Loucy (cell line): ENCODE results near the gene OBI1.
A peak's percentile ranks its signal among the peaks of the same experiment; 100 is the strongest.

Experiments
- H2AFZ ChIP-seq: fragments of 200-600 bp; sonication (generic); 2 replicates; pipeline ENCODE4 v1.6.0; 2016; ENCODE audit warnings: antibody characterized with exemption, mild to moderate bottlenecking, low read length, moderate library complexity
- H3F3A ChIP-seq: fragments of 200-600 bp; 2 replicates; pipeline ENCODE4 v1.6.0; 2016; ENCODE audit warnings: antibody characterized with exemption, low read depth, mild to moderate bottlenecking
- H3K27me3 ChIP-seq: fragments of 200-600 bp; sonication (generic); 2 replicates; pipeline ENCODE4 v1.6.1; 2014; ENCODE audit warnings: low read length, mild to moderate bottlenecking; ENCODE audit not compliant: insufficient read depth, poor library complexity, severe bottlenecking
- H3K36me3 ChIP-seq: fragments of 200-600 bp; sonication (generic); 2 replicates; pipeline ENCODE4 v1.6.1; 2016; ENCODE audit warnings: low read length; ENCODE audit not compliant: insufficient read depth
- H3K4me1 ChIP-seq: fragments of 200-600 bp; sonication (generic); 2 replicates; pipeline ENCODE4 v1.5.1; 2014; ENCODE audit warnings: low read length, mild to moderate bottlenecking; ENCODE audit not compliant: insufficient read depth, poor library complexity, severe bottlenecking
- H3K4me2 ChIP-seq: fragments of 200-600 bp; sonication (generic); 2 replicates; pipeline ENCODE4 v1.6.0; 2014; ENCODE audit warnings: antibody characterized with exemption, low read length, low read depth, mild to moderate bottlenecking; ENCODE audit not compliant: poor library complexity, severe bottlenecking
- H3K4me3 ChIP-seq: fragments of 200-600 bp; sonication (generic); 2 replicates; pipeline ENCODE4 v1.5.1; 2014; ENCODE audit warnings: low read length, mild to moderate bottlenecking, mixed read lengths; ENCODE audit not compliant: poor library complexity, severe bottlenecking
- H3K79me2 ChIP-seq: fragments of 200-600 bp; sonication (generic); 2 replicates; pipeline ENCODE4 v1.6.1; 2014; ENCODE audit warnings: low read length; ENCODE audit not compliant: insufficient read depth
- H3K9ac ChIP-seq: fragments of 200-600 bp; sonication (generic); 2 replicates; pipeline ENCODE4 v1.6.0; 2014; ENCODE audit warnings: mild to moderate bottlenecking, low read depth, low read length, moderate library complexity; ENCODE audit not compliant: poor library complexity, severe bottlenecking
- H3K9me2 ChIP-seq: fragments of 200-600 bp; sonication (generic); replicated peaks from 2 replicates; pipeline ENCODE4 v1.6.1; 2016; ENCODE audit warnings: low read depth, low read length, mixed read lengths
- H3K9me3 ChIP-seq: fragments of 200-600 bp; sonication (generic); 2 replicates; pipeline ENCODE4 v1.6.1; 2014; ENCODE audit warnings: mild to moderate bottlenecking, antibody characterized with exemption, low read length, low read depth; ENCODE audit not compliant: insufficient read depth
- H4K20me1 ChIP-seq: fragments of 200-600 bp; sonication (generic); 2 replicates; pipeline ENCODE4 v1.6.0; 2014; ENCODE audit warnings: antibody characterized with exemption, low read length, mild to moderate bottlenecking; ENCODE audit not compliant: insufficient read depth, poor library complexity, severe bottlenecking
- CTCF ChIP-seq: fragments of 200-600 bp; sonication (generic); conservative IDR thresholded peaks from 2 replicates; pipeline ENCODE4 v1.5.1; 2014; ENCODE audit warnings: mild to moderate bottlenecking, antibody characterized with exemption, low read length
- EZH2phosphoT487 ChIP-seq: fragments of 200-600 bp; IDR thresholded peaks from 2 replicates; pipeline ENCODE4 v1.6.1; 2018; ENCODE audit warnings: antibody characterized with exemption, mild to moderate bottlenecking, moderate library complexity, borderline replicate concordance

The OBI1 gene

GRCh38 chr13:78655906-78656305 is 3.0 kb downstream of the OBI1 start:
- Histone ChIP-seq H3K79me2 (peaks cover 89% of the 10 kb centered on the region), H3K9ac (peak overlapping the region; percentile 6)

GRCh38 chr13:78655007-78655406 is 3.9 kb downstream of the OBI1 start:
- H3K36me3 ChIP-seq: no peaks in the 10 kb centered on the region
- H2AFZ ChIP-seq: no peak overlapping the region
- H4K20me1 ChIP-seq: peaks cover 79% of the 10 kb centered on the region
- H3K9me3 ChIP-seq: no peaks in the 10 kb centered on the region
- peaks cover 98% of the 10 kb centered on the region for H3K79me2 ChIP-seq
- peak overlapping the region; percentile 69 for H3K4me2 ChIP-seq
- peaks cover 7% of the 10 kb centered on the region; the same call in 1 of the 2 replicates for H3F3A ChIP-seq
- H3K4me3 ChIP-seq: peak overlapping the region; percentile 63
- peaks cover 76% of the 10 kb centered on the region for H3K4me1 ChIP-seq
- H3K9ac ChIP-seq: peak overlapping the region; percentile 6
- H3K27me3 ChIP-seq: no peaks in the 10 kb centered on the region
- H3K9me2 ChIP-seq: no peaks in the 10 kb centered on the region
- no peak for TF ChIP-seq CTCF
- TF ChIP-seq EZH2phosphoT487: no peak

More at GRCh38 chr13:78655906-78656305, 3.0 kb downstream of the OBI1 start:
- Histone ChIP-seq H3K4me2 (peak overlapping the region; percentile 69), H3K27me3 (no peaks in the 10 kb centered on the region), H3K4me1 (peaks cover 76% of the 10 kb centered on the region), H2AFZ (no peak overlapping the region), H3K9me2 (no peaks in the 10 kb centered on the region), H3K36me3 (no peaks in the 10 kb centered on the region), H4K20me1 (peaks cover 72% of the 10 kb centered on the region), H3K9me3 (no peaks in the 10 kb centered on the region), H3F3A (peaks cover 4% of the 10 kb centered on the region; the same call in 1 of the 2 replicates), H3K4me3 (peak overlapping the region; percentile 63)
- no peak for TF ChIP-seq EZH2phosphoT487
- no peak for TF ChIP-seq CTCF

GRCh38 chr13:78652651-78653050 is 6.3 kb downstream of the OBI1 start:
- no peaks in the 10 kb centered on the region for H3K9me2 ChIP-seq
- H3K4me3 ChIP-seq: peak overlapping the region; percentile 4
- H3K79me2 ChIP-seq: peaks cover 99% of the 10 kb centered on the region
- peaks cover 87% of the 10 kb centered on the region for H4K20me1 ChIP-seq
- peaks cover 86% of the 10 kb centered on the region for H3K4me1 ChIP-seq
- H2AFZ ChIP-seq: no peak overlapping the region
- H3K36me3 ChIP-seq: no peaks in the 10 kb centered on the region
- no peaks in the 10 kb centered on the region for H3K27me3 ChIP-seq
- TF ChIP-seq CTCF (no peak), EZH2phosphoT487 (no peak)
- no peak overlapping the region for H3K9ac ChIP-seq
- peaks cover 15% of the 10 kb centered on the region; the same call in 1 of the 2 replicates for H3F3A ChIP-seq
- H3K4me2 ChIP-seq: peak overlapping the region; percentile 69
- no peaks in the 10 kb centered on the region for H3K9me3 ChIP-seq
